Stimulated activated CD8-positive, alpha-beta memory T cell treated with anti-CD3 and anti-CD28 coated beads, Interleukin-15, amount 100 ng/mL, for 4 hours (primary cell): ENCODE results near the gene SLC23A3.

Experiments used
- DNase-seq, 2 donors: peaks; one replicate each; pipeline ENCODE4 v3.0.0-alpha.2; 2020; ENCODE audit warnings: low read depth in 2 of 2

SLC23A3 gene

DNA sequence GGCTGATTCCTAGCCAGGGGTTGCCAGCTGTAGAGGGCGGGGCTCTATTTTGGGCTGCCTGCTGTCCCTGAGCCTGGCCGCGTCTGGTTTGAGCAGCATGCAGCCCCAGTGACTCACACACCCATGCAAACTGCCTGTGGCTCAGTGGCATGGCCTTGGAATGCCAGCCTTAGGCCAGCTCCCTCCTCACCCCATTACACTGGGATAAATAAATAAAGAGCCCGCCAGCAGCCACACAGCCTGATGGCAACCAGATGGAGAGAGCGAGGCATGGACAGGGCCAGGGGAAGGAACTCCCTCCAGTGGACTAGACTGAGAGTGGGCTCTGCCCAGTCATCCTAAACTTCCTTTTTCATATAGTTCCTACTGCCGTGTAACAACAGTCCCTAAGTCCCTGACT is 27.5 kb downstream of the SLC23A3 start:
- no peak for DNase-seq

DNA sequence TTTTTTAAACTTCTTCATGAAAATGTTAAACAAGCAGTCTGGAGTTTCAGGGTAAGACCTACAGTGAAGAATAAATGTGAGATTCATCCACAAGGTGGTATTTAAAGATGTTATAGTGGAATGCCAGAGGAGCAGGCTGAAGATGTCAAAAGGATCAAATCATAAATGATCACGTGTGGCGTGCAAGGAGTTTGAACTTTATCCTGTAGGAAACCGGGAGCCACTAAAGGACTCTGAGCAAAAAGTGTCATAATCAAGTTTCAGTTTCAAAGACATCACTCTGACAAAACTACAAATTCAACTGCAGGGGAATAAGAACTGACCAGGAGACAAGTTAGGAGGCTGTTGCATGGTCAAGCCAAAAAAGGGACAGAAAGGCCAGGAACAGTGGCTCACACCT is 29.1 kb downstream of the SLC23A3 start:
- no peak for DNase-seq

DNA sequence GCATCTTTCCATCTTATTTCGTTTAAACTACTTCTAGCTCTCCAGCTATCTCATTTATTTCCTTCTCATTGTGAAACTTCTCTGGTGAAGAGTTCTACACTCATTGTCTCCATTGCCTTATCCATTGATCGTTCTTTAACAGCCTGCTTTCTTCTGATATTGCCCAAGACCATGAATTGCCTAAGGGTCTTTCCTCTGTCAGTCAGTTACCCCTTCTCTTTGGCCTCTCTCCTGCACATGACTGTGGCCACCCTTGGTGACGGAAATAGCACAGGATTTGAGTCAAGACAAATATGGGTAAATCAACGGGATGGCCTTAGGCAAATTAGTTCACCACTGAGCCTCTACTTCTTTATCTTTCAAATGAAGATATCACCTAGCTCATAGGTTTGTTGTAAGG is 35.9 kb downstream of the SLC23A3 start:
- DNase-seq = no peak

DNA sequence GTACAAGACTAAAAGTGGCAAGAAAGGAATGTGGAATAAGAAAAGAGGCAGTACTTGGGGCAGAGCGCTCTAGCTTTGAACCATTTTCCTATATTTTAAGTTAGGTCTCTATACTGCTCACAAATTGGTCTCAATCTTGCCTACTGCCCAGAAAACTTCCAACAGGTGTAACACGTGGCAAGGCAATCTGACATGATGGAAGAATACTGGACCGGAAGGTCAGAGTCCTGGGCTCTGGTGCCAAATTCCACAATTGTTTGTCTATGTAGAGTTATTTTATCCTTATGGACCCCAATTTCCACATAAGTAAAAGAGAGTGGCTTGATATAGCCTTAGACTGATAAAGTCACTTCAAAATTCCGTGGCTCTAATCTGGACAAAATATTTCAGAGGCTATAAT is 38.1 kb downstream of the SLC23A3 start:
- DNase-seq = no peak

DNA sequence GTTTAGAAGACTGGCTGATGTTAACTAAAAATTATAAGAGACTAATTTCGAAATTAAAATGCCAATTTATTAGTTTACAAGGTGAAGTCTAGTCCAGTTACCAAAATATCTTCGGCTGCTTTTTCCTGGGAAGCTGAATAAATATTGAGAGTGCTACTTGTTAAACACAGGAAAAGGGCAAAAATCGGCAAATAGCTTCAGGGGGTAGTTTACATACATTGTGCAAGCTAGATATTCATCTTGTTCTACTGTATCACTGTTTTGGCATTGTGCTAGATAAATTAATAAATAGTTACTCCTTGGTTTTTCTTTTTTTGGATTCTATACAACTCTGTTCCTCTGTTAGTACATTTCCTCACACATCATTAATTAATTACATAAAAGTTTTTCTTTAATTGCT is 38.5 kb downstream of the SLC23A3 start:
- no peak for DNase-seq

DNA sequence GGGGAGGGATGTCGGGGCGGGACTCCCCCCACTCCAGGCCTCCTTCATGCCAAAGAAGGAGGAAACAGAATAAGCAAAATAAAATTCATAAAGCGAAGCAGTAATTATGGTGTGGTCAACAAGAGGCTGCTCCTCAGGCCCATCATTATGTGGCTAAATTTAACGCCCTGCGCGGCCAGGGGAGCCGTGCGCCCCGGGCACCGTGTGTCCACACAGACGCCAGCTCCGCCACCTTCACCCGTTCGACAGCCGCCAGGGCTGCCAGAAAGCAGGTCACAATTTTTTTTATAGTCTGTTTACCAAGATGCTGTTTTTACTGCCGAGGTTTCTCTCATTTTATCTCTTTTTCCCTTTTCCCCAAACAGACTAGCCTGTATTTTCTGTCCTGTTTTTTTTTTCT is 40.2 kb downstream of the SLC23A3 start:
- DNase-seq = no peak

DNA sequence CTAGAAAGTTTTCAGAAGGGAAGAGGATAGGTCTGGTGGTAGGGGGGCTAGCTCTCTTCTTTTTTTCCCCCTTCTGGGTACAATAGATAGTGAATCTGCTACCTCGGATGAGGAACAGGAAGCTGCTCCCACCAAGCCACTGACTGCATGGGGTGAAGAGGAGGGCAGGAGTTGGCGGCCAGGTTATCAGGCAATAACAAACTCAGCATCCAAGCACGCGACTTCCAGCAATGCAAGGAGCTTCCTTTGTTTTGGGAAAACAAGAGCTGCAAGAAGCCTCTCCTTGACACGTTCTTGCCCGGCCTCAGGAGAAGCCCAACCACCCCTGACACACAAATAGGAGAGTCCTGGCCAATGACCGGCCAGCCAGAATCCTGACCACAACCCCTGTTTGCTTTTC is 41.4 kb downstream of the SLC23A3 start:
- no peak for DNase-seq

DNA sequence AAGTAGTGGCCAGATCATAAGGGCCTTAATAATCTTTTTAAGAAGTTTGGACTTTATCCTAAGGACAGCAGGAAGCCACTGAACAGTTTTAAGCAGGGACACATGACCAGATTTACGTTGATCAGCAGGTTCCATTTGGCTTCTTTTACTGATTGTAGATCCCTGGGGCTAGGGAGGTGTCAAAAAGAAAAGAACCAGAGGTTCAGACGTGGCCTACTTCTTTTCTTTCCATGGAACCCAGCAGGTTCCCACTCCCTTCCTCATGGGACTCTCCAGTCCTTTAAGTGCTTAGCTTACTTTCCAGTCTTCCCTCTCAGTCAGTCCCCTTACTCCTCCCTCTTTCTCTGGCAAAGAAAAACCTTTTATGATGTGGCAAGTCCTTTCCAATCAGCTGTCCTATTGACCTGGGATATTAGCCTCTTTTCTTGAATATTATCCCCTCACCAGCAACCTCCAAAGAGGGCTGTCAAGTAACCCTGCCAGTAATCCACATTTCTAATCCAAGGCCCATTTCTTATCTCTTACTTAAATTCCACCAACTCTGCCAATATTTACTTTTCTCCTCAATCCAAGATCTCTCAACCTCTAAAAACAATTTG is 42.7 kb downstream of the SLC23A3 start:
- no peak for DNase-seq

DNA sequence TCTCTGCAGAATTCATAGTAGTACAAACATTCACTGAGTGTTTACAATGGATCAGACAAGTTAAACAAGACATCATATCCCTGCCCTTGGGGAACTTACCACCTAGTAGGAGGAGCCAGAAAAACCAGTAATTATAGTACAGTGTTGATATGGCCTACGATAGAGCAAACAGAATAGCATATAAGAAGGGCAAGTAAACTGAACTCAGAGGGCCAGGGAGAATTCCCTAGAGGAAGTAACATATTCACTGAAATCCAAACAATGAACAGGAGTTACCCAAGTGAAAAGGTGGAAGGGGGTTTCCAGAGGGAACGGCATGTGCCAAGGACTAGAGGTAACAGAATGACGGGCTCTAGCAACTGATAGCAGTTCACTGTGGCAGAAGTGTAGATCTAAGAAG is 43.3 kb downstream of the SLC23A3 start:
- no peak for DNase-seq

DNA sequence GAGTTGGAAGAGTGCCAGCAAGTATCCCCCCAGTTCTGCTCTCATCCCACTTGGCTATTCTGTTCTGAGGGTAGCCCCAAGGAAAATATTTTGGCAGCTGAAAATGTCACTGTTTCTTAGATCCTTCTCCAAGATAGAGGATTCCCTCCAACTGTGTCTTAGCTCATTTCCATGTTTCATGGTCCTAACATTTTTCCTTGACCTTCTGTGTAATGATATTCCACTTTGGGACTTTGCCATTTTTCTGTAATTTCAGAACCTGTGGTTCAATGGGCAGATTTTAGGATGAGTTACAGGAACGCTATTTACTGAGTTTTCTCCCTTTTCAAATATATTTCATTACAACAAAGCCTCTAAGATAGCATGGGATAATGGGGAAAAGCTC is 44.0 kb downstream of the SLC23A3 start:
- DNase-seq = no peak

DNA sequence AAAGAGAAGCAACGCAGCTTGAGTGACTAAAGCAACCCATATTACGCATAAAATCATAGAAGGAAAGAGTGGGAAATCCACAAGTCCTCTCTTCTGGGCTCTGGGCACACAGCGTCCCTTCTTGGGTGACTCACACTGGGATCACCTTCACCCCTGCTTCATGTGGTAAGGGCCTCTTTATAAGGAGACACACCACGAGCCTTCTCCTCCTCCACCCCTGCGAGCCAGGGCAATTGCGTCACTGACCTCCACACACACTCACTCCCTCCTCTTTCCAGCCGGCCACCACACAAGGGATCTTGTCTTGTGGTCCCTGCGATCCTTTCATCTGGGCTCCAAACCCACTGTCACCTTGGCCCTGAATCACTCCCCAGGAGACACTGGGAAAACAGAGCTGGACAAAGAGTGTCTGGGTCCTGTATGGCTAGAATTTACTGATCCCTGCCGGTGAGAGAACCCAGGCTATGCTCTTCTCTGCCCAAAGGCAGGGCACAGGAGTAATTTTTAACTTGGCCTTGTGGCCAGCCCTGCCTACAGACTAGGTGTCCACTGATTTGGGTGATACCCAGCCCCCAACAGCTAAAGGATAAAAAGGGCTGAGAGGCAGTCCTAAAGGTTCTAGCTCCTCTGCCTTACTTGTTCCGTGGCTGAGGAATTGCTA is 44.5 kb downstream of the SLC23A3 start:
- no peak for DNase-seq

DNA sequence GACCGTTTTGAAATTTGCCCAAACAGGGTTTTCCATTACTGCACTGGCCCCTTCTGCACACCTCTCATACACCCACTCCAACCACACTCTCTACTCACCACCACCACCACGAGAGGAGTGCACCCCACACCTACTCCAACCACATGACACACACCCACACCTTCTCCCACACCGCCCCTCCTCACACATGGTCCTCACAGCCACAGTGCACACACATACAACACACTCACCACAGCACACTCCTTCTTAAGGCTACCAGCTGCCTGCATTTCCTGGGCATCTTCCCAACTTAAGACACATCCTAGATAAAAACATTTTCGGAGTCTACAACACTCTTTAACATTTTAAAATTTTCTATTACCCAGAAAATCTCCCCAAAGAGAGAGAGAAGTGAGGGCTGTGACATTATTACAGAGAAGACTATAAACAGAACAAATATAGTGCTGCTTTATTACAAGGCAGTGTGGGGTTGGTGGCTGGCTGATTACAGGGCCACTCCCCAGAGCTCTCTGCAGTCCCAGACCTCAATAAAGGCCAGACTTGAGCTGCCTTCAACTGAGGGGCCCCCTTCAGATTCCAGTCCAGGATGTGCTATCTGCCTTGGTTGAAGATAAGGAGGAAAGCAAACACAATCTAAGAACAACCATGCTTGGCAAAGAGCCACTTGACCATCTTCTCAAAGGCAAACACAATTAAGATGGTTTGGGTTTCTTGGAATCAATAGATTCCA is 45.3 kb downstream of the SLC23A3 start:
- DNase-seq = peak in 1 of 2 donors; percentile 6

DNA sequence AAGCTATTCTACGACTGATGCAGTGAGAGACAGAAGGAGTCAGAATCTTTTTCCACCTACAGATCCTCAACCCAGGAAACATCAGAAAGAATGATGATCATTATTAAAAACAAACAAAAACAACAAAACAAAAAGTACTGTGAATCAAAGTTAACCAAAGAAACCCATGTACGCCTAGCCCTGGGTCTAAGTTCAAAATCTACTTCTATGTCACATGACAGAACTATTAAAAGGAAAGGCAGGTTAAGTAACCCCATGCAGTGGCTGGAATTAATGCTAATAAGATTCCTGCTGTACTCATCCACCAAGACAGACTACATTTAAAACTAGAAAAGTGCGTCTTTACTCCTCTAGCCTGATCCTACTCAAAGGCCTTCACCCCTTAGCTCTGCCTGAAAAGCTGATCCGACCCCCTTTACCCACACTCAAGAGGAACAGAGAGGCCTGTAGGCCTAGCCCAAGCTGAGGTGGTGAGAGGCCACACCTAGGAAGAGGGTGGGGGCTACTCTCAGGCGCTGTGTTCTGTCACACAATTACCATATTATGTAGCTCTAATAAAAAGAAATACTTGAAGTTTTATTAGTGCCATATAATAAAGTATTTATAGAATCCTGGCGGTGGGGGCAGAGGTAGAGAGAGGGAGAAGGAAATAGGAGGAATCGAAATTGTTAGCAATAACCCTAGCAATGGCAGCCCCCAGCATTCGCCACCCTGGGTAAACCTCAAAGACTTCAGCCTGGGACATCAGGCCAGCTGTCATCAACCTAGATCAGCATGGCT is 46.3 kb downstream of the SLC23A3 start:
- no peak for DNase-seq

DNA sequence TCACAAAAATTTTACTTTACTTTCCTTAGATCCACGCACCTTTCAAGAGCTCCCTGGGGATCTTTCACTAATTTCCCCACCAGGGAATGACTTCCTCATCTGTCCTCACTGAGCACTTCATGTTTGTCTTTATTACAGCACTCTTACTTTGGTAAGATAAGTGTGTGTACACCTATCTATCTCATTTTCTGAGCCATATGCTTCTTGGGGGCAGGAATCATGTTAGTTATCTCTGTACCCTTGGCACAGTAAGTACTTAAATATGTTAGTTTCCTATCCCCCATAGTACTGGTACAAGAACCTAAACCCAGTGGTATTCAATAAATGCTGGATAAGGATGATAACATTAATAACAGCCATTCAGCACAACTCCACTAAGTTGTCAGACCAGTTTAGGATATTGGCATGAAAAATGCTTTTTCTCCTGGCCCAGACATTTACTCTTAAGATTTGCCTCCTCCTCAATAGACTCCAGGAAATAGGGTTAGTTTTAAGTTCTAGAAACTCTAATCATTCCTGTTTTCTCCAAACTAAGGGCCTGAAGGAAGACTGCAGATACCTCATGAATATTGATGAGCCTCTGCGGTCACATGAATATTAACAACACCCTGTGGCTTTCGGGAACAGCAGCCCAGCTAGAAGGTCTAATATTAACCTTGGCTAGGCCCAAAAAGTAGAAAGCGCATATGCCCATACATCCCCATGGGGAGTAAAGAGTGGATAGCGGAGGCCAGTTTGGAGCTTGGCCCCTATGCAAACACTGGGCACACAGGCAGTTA is 47.4 kb downstream of the SLC23A3 start:
- no peak for DNase-seq

DNA sequence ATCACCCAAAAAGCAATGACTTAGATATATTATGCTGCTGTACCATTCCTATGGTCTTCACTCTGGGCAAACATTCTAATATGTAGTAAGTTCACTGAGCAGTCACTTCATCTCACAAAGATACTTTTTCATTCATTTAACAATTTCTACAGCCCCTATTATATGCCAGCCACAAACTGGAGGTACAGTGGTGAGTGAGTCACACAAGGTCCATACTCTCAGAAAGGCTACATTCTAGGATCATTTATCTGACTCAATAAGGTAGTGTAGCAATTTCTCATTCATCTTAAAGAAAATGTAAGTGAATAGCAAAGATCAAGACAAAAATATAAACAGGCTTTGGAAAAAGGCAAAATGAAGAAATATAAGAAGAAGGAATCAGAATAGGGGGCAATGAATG is 49.7 kb downstream of the SLC23A3 start:
- no peak for DNase-seq

DNA sequence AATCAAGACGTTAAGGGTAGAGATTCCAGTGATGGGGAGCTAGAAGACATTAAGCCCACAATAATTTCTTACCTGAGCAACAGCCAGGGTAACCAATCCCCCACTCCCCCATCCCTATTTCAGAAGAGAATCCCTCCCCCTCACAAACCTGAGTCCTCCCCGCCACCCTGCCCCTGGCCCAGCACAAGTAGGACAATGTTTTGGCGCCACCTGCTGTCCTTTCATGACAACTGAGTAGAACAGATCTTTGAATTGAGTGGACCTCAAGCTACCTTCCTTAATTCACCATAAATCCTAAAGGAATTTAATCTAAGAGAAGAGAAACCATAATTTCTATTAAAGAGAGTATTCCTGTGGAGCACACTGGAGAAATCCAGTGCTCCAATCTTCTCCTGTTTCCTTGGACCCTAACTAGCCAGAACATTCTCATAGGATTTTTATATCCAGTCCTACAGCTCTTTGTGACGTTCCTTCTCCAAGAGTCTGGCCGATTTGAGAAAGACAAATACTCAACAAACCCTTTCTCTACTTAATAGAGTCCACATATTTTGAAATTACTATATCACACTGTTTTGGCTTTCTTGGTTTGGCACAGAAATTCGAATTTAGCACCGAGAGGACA is 50.3 kb downstream of the SLC23A3 start:
- DNase-seq = peak in 1 of 2 donors; percentile 31

DNA sequence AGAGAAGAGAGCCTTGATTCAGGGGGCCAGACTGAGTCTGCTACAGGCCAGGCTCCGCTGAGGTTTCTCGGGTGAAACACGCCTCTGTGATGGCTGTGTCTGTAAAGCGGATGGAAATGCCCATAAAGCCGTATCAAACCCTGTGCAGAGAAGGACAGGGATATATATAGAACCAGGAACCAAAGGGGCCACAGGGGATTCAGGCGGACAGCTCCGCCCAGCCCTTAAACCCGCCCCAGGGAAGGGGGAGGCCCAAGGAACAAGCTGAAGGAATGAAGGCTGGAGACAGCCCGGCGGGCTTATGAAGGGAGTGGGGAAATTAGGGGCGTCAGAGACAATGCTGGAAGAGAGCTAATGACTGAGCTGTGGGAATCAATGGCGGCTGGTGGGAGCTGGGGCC is 51.3 kb downstream of the SLC23A3 start:
- no peak for DNase-seq

DNA sequence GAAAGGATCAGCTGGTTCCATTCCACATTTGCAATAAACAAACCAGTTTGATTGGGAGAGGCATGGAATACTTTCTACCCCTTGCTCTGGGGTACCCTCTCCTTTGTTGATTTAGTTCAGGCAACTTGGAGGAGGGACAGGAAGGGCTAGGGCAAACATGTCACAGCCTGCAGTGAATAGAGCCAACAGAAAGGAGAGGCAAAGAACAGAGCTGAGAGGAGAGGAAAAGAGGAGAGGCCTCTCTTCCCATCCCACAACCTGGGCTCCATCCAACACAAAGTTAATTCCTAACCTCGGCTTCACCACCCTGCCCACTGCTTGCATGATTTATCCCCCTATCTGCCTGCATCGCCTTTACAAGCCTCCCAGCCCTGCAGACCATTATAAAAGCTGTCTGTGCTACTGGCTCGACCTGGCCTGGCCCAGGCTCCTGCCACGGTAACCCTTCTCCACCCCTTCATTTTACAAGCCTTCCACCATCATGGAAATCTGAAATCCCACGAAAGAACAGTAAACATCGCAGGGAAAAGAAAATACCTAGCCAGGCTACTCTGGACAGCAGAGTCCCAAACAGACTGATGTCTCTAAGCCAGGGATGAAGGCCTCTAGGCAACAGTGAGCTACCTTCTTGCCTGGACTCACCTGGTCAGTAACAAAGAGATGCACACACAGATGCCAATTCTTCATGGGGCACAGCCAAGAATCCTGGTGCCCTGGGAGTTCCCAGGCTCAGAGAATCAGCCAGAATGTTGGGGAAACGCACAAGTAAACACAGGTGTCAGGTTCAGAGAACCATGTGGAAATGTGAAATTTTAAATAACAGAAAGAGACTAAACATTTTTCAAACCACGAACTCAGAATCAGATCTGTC is 52.8 kb downstream of the SLC23A3 start:
- DNase-seq = no peak

DNA sequence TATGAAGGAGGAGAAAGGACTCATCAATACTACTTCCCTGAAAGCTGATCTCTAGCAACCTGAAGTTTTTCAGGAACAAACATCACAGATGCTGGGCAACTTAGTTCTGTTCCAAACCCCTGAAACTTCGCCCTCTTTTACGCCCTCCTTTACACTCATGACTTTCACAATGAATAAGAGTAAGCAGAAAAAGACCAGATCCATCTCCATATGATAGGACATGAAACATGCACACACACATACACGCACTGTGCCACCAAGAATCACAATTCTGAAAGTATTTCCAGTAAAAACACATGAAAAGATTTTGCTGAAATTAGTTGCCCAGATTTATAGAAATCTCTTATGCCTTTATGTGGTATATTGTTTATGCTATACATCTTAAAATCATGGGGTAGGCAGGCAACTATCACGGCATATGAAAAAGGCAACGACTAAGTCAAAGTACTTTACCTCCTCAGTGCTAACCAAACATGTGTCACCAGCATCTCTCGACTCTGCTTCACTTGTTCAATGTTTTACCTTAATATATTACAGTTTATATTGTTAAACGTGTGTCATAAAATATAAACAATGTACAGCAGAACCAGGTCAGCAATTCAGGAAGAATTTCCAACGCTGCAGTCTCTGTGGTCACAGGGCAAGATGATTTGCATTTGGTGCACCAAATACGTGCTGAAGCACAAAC is 57.0 kb downstream of the SLC23A3 start:
- DNase-seq = no peak

DNA sequence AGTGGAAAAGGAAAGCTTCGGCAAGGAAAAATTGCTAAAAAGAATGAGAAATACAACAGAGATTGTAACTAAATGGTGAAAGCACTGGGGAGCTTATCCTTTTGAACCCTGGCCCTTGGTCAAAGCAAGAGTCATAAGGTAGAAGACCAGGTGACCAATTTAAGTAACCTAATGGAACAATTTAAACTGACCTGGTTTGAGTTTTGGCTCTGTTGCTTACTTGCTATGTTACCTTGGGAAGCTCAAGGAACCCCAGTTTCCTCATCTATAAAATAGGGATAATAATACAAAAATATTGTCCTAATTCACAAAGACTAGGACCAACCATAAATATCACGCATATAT is 57.8 kb downstream of the SLC23A3 start:
- no peak for DNase-seq
